ENCODE data around the gene GMPPB.
"Not testable (repeated sequence)": the region's sequence is repeated elsewhere in the genome, so short reads cannot be mapped to it uniquely, and the experiment has no call there.

Gene GMPPB

DNA sequence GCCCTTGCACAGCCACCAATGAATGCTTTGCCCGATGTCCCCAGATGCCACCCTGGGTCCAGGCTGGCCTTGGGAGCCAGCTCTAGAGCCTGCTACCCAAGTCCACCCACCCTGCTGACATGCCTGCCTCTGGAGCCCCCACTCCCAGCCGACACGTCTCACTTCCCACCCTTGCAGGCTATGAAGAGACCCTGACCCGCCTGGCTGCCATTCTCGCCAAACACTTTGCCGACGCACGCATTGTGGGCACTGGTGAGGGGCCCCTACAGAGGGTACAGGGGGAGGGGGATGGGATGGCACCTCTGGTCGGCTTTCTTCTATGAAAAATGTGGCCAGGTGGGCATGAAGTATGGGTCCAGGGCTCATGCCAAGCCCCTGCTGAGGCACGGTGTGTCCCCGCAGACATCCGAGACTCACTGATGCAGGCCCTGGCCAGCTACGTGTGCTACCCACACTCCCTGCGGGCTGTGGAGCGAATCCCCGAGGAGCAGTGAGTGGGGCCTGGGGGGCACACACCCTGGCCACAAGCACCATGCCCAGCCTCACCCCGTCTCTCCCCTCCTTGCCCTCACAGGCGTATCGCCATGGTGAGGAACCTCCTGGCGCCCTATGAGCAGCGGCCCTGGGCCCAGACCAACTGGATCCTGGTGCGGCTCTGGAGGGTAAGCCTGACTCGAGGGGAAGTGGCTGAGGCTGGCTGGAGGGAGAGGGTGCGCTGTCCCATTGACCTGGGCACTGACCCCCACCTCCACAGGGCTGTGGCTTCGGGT lies 10.2 kb downstream of the GMPPB start:
- DNase-seq (ENCODE audit: low spot score): no peak

DNA sequence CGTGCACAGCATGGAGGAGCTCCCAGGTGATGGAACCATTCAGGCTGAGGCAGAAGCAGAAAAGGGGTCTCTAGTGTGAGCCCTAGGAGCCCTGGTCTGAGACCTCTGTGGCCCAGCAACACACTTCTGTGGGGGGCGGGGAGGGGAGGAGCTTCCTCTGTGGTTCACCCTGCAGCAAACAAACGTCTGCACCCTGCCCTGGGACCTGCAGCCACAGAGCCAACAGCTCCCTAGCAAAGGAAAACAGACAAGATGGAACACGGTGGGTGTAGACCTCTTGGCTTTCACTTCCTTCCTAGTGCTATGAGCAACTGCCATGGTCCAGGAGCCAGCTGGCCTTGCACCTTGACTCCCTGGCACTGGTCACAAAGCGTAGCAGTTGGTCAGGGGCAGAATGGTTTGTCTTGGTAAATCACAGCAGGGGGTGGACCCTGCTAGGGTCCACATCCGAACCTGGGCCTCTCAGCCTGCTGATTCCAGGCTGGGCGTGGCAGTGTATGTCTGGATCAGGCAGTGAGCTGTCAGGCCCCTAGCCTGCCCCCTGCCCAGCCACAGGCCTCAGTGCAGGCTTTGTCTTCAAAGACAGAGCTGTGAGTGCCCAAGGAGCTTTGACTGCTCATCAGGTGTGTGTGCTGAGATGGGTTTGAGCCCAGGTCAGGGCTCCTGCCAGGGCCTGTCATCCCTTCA lies 11.0 kb downstream of the GMPPB start:
- no peak for DNase-seq (ENCODE audit: low spot score)

DNA sequence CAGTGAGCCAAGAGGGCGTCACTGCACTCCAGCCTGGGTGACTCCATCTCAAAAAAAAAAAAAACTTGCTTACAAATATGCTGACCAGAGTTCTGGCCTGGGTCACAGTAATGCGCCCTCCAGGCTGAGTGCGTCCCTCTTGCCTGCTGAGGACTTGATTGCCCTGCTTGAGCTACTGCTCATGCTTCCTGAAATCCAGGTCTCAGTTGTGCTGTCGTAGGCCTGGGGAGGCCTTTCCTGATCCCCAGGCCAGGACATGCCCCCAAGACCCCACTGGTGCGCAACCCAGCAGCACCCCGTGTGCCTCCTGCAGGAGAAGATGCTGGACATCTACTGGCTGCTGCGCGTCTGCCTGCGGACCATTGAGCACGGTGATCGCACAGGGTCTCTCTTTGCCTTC lies 11.6 kb downstream of the GMPPB start:
- DNase-seq (ENCODE audit: low spot score): no peak

DNA sequence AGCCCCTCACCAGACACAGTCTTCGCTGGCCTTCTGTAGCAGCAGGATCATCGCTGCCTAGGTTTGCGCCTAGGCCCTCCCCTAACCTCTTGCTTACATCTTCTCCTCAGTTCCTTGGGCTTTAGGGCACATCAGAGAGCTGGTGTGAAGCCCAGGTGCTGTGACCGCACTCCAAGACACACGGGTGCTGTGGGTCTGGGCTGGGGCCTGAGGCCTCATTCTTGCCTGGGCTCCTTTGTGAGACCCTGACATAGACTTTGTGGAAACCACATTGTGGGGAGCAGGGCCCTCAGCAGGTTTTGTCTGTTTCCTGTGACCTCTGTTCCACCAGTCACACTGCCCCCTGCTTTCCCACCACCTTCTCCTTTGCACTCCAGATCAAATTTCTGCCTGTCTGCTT lies 12.3 kb downstream of the GMPPB start:
- no peak for DNase-seq (ENCODE audit: low spot score)

DNA sequence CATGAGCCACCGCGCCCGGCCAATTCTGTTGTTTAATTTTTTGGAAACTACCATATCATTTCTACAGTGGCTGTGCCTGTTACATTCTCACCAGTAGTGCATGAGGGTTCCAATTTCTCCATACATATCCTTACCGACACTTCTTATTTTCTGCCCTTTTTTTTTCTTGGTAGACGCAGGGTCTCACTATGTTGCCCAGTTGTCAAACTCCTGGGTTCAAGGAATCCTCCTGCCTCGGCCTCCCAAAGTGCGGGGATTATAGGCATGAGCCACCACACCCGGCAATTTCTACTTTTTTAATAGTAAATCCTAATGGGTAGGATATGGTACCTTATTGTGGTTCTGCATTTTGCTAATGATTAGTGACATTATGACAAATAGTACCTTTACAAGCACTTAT lies 13.9 kb downstream of the GMPPB start:
- DNase-seq (ENCODE audit: low spot score): no peak

DNA sequence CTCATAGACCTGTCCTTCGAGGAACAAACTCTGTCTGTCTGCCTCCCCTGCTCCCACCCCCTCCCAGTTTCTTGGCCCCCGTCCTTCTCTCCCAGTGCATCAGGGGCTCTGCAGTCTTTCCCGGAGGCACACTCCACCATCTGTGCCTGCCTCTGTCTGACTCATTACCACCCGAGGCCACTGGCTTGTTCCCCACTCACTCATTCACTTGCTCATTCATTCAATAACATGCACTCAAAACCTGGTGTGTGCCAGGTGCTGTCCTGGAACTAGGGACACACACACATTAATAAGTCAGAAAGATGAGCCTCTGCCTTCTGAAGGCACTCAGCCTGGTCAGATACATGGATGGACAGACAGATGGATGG lies 16.7 kb downstream of the GMPPB start:
- DNase-seq (ENCODE audit: low spot score): no peak

DNA sequence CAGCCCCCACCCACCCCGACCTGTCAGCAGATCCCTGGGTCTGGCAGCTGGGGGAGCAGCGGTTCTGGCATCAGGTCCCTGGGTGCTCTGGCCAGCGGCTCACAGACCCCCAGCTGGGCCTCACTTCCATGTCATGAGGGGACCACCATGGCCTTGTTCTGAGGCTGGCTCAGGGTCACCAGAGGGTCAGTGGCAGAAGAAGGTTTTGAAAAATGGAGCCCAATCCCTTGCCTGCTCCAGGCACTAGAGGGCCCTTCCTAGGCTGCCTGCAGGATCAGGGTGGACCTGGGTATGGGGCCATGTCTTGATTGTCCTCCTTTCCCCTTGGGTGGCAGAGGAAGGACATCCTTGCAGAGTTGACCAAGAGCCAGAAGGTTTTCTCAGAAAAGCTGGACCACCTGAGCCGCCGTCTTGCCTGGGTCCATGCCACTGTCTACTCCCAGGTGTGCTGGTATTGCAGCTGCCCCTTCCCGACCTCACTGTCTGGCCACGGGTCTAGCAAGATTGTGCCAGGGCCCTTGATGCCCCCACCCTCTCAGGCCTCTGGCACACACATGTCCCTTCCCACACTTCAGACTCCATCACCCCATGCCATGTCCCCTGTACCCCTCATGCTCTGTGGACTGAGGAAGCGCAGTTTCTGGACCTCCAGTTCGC lies 17.2 kb downstream of the GMPPB start:
- no peak for DNase-seq (ENCODE audit: low spot score)

DNA sequence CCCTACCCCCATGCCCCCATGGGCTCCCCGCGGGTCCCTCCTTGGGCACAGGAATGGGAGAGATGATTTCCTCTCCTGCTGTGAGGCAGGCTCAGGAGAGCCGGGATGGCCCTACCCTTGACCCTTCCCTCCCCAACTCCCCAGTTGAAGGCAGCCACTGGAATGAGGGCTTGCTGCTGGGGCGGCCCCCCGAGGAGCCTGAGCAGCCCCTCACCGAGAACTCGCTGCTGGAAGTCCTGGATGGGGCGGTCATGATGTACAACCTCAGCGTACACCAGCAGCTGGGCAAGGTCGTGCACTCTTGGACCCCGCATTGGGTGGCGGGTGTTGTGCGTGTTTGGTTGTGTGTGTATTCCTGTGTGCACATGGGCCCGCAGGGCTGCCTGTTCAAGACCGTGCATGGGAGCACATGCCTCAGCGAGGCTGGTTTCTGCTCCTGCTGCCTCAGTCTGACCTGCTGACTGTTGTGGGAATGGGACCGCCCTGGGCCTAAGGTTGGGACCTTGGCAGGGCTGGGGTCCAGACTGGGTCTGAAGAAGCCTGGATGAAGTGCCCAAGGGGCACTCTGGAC lies 18.3 kb downstream of the GMPPB start:
- DNase-seq (ENCODE audit: low spot score): no peak

DNA sequence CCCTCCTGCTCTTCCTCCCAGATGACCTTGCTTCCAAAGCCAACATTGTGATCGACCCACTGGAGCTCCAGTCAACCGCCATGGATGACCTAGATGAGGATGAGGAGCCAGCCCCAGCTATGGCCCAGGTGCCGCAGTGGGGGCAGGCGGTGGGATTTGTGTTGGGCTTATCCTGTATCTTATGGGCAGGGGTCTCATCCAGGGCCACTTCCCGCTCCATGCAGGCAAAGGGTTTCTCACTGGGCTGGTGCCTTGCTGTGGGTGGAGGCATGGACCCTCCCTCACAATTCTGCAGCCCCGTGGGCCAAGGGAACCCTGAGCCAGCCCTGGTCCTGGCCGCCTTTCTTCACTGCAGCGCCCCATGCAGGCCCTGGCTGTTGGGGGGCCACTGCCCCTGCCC lies 19.1 kb downstream of the GMPPB start:
- no peak for DNase-seq (ENCODE audit: low spot score)

DNA sequence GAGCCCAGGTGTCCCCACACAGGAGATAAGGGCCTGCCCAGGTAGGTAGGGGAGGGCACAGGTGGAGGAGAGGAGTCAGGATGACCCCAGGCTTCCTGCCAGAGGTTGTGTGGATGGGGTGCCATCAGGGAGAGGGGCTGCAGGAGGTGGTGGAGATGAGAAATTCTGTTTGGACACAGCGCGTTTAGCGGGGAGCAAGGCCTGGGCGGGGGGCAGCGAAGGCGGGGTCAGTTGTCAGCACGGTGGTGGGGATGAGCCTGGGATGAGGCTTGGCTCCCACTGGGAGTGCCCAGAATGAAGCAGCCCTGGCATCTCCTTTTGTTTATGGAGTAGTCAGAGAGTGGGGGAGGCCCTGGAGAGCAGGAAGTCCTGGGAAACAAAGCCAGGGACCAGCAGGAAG lies 19.8 kb downstream of the GMPPB start:
- DNase-seq (ENCODE audit: low spot score): no peak

DNA sequence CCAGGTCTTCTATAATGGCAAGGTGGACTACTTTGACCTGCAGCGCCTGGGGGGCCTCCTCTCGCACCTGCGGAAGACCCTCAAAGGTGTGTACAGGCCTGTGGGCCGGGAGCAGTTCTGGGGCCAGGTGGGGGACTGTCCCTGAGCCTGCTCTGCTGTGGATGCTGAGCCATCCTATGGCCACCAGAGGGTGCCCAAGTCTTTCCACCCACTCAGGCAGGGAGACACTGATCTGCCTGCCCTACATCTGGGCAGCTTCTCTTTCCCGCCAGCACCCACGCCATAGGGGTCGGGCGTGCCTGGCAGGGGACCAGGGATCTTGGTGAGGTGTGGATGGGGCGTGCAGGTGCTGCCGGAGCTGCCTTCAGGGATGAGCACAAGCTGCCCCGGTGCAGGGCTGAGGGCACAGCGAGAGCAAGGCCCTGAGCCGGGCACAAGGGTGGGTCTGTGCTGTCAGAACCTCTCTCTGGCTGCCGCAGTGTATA lies 20.3 kb downstream of the GMPPB start:
- peak; percentile 94 for DNase-seq (ENCODE audit: low spot score)

DNA sequence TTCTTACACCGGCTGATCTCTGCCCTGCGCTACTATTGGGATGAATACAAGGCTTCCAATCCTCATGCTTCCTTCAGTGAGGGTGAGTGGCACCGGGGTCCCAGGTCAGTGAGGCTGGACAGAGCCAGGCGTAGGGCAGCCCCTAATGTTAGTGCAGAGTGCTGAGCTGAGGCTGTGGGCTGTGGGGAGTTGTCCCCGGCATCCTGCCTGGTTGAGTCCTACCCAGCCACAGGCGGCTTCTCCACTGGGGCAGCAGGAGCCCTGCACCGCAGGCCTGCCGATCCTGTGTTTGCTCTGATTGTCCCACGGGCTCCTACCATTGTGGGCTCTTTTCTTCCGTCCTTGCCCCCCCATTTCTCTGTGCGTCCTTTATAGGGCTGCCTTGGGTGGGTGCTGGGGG lies 21.1 kb downstream of the GMPPB start:
- no peak for DNase-seq (ENCODE audit: low spot score)

DNA sequence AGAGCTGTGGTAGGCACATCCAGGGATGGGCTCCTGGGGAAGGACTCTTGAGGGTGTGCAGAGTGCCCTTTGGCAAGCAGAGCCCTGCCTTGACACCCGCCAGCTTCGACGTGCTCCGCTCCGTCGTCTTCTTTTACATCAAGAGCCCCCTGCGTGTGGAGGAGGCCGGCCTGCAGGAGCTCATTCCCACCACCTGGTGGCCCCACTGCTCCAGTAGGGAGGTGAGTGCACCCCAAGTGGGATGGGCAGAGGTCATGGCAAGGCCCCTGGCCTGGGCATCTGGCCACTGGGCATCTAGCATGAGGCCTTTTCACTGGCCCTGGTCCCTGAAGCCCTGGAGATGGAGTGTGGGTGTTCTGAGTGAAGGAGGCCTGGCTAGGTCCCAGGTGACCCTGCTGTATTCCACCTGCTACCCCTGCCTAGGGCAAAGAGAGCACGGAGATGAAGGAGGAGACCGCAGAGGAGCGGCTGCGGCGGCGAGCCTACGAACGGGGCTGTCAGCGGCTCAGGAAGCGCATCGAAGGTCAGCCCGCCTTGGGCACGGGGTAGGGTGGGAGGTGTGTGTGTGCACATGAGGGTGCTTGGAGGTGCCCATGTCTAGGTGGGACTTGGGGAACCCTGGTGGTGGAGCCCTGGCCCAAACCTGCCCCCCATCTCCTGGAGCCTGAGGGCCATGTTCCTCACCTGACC lies 22.2 kb downstream of the GMPPB start:
- peak; percentile 81 for DNase-seq (ENCODE audit: low spot score)

DNA sequence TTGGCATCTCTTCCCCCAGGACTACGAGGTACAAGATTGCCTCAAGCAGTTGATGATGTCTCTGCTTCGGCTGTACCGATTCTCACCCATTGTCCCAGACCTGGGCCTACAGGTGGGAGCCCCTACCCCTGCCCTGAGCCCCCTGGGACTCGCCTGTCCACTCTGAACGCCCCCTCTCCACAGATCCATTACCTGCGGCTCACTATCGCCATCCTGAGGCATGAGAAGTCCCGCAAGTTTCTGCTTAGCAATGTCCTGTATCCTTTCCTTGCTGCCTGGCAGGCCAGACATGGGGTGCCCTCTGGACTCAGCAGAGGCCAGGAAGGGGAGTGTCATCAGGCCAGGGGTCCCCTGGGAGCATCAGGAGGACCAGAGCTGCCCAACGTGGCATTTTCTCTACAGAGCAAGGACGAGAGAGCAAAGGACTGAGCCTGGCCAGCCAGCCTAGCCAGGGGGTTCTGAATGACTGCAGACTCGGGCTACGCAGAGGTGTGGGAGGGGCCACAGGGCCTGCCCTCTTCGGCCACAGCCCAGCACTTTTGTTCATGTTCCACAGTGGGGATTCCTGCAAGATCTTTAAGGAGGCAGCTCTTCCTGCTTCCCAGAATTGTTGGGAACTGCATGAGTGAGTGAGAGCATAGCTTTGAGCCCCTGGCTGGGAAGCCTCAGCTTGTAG lies 23.2 kb downstream of the GMPPB start:
- DNase-seq (ENCODE audit: low spot score): peak; percentile 62

DNA sequence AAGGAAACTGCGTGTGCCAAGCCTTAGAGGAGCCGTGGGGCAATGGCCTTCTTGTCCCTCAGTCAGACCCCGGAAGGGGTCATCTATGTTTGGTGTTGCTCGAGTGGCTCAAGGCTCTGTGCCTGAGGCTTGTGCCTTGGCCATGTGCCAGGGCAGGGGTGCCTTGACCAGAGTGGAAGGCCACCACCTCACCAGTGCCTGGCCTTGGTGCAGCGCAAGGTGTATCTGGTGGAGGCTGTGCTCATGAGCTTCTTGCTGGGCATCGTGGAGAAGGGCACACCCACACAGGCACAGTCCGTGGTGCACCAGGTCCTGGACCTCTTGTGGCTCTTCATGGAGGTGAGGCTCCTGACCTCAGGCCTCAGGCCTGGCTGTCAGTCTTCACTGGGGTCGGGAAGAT lies 23.7 kb downstream of the GMPPB start:
- DNase-seq (ENCODE audit: low spot score): no peak

DNA sequence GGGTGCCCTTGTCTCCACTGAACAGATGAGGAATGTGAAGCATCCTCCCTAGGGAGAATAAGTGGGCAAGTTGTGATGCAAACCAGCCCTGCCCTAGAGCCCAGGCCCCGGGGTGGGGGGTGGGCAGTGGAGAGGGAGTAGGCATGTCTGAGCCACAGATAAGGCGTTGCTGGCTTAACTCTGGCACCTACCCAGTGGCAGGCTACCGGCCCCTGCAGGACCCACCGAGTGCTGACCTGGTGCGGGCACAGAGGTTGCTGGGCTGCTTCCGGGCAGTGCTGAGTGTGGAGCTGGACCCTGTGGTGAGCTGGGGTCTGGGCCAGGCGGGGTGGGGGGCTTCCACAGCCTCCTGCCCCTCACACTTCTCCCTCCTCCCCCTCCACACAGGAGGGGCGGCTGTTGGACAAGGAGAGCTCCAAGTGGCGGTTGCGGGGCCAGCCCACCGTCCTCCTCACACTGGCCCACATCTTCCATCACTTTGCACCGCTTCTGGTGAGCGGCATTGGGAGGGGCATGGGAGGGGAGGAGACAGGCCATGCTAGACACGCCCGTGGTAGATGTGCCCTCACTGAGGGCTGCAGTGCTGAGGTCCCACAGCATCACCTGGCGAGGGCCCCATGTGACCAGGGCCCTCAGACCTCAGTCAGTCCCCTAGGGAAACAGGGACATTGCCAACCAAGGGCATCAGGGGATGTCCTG lies 24.3 kb downstream of the GMPPB start:
- no peak for DNase-seq (ENCODE audit: low spot score)

DNA sequence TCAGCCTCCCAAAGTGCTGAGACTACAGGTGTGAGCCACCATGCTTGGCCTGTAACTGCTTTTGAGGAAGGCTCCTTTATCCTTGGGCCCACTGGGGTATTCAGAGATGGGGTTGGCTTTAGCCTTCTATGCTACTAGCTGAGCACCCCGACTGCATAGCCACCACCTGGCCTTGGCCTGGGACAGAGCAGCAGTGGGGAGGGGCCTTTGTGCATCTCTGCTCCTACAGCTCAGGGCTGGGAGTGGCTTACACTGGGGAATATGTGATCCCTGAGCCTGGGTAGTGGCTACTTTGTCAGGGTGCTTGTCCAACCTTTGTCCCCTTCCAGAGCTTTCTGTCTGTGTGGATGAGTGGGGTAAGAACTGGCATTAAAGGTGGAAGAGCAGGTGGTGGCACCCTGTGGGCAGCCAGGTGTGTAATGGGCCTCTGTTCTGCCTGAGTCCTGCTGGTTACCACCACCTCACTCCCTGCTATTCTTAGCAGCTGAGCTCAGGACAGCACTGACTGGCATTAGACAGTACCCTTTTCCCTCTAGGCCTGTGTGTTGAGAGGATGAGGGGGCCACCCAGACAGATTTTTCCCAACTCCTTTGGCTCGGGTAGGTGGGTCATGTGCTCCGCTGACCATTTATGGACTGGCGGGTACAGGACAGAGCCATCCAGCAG lies 28.3 kb downstream of the GMPPB start:
- DNase-seq (ENCODE audit: low spot score): not testable (repeated sequence)

DNA sequence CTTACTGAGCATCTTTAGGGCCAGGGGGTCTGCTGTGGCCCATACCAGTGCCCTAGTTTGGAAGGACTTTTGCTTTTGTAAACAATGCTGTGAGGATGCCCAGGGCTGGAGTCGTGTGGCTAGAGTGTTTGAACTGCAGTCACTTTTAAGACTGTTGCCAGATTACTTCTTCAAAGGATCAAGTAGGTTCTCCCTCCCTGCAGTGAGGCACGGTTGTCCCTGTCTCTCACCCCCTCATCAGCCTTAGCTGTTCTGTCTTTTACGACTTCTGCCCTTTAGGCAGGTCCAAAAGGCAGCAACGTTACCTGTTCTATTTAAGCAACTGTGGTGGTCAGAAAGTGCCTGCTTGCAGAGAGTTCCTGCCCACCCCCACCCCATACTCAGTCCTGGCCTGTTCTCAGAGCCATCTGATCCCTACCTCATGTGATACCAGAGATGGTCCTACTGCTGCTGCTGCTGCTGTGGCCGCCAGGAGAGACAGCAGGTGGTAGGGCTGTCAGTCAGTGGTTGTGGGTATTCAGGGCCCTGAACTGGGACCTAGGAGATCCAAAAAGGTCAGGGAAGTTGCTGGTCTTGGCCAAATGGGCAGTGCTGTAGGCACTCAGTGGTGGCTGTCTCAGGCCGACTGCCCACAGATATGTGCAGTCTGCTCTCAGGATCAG lies 29.2 kb downstream of the GMPPB start:
- not testable (repeated sequence) for DNase-seq (ENCODE audit: low spot score)

DNA sequence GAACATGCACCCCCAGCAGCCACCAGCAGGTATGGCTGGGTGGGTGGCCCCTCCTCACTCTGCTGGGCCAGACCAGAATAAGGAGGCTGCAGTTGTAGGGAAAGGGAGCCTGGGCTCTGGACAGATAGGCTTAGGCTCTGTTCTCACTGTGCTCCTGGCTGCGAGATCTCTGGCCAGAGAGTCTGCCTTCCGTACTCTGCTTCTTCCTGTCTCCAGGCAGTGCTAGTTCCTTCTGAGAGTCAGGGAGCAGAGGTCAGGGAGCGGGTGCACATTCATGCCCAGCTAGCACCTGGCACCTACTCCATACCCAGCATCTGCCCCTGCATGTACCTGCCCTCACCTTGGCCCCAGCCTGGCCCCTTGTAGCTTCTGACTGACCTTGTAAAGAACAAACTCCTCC lies 32.3 kb downstream of the GMPPB start:
- not testable (repeated sequence) for DNase-seq (ENCODE audit: low spot score)

DNA sequence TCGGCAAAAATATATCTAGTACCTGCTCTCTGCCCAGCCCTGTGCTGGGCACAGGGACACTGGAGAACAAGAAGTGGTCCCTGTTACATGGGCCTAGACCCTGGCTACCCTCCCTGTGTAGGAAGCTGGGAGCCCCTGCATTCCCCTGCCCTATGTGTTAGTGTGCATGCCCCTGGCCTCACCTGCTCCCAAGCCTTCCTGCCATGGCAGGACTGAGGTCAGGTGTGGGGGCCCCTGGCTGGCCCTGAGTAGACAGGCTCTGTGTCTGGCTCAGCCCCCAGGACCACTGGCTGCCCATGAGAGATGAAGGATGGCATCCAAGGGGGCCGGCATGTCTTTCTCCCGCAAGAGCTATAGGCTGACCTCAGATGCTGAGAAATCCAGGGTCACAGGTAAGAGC lies 32.9 kb downstream of the GMPPB start:
- DNase-seq (ENCODE audit: low spot score): not testable (repeated sequence)

All from iPS-NIHi11 (cell line).